Omental fat pad (tissue), 4 donors: Measurements from ENCODE around the gene GBE1. TPM values are rescaled to one million over a fixed set of nuclear protein-coding genes. Genes with fewer than 3 reads are reported as not detected.

Source experiments
- ATAC-seq: fragments of 150-250 bp; one replicate; pipeline ENCODE4 v1.9.1; 2016; ENCODE audit warnings: mild to moderate bottlenecking, moderate library complexity; ENCODE audit not compliant: low FRiP score
- DNase-seq: peaks from one replicate; pipeline ENCODE4 v3.0.0-alpha.2; 2019; ENCODE audit warnings: low spot score
- CTCF ChIP-seq, 3 donors: fragments of 450-650 bp; IDR thresholded peaks; one replicate each; pipeline ENCODE4 v1.5.1; 2016 to 2017; ENCODE audit warnings: antibody characterized with exemption in 3 of 3, mild to moderate bottlenecking in 3 of 3, moderate library complexity in 2 of 3
- total RNA-seq, 4 donors: library from RNA; depleted of rRNA; stranded (reverse); fragments of >200 nt; gene quantifications; one replicate each; pipeline ENCODE4 v1.1.0, GENCODE V29; 2016

Gene GBE1
- total RNA-seq, 4 donors from 2014 or later: 101 to 140 (median 118) TPM

GRCh38 chr3:81485444-81485865 lies 276.0 kb downstream of the GBE1 start:
- ATAC-seq (peak; percentile 78), DNase-seq (no peak)
- no peak for TF ChIP-seq CTCF (IDR thresholded peaks at IDR 0.05)

- no peak for TF ChIP-seq CTCF (IDR thresholded peaks at IDR 0.05)
- DNase-seq (no peak), ATAC-seq (no peak)
Observed at GRCh38 chr3:81484520-81484919, 276.9 kb downstream of the GBE1 start.

- no peak for TF ChIP-seq CTCF (IDR thresholded peaks at IDR 0.05)
- no peak for DNase-seq
- ATAC-seq: no peak
Observed at GRCh38 chr3:81483046-81483445, 278.4 kb downstream of the GBE1 start.

- ATAC-seq (no peak), DNase-seq (no peak)
- TF ChIP-seq CTCF (IDR thresholded peaks at IDR 0.05): no peak
Observed at GRCh38 chr3:81477740-81478139, 283.7 kb downstream of the GBE1 start.

- DNase-seq (no peak), ATAC-seq (no peak)
- no peak for TF ChIP-seq CTCF (IDR thresholded peaks at IDR 0.05)
Observed at GRCh38 chr3:81476692-81477091, 284.8 kb downstream of the GBE1 start.

- ATAC-seq (no peak), DNase-seq (no peak)
Observed at GRCh38 chr3:81472600-81473362, 288.7 kb downstream of the GBE1 start.

More at GRCh38 chr3:81472600-81473362, 288.7 kb downstream of the GBE1 start:
- no peak for TF ChIP-seq CTCF (IDR thresholded peaks at IDR 0.05)
